H1 (cell line): Measurements from ENCODE around the gene CD59. TPM values are rescaled to one million over a fixed set of nuclear protein-coding genes. Genes with fewer than 3 reads are reported as not detected.

Source experiments
- CTCF ChIA-PET: fragments of 300-600 bp; sonication (Branson Sonifier 250); formaldehyde crosslinking; loops from one replicate; lab custom pipeline; 2021; ENCODE audit not compliant: partially characterized antibody; lab: Charles Lee
- POLR2A ChIA-PET: fragments of 300-600 bp; sonication (Branson Sonifier 250); formaldehyde crosslinking; loops from one replicate; lab custom pipeline; 2021; ENCODE audit warnings: inconsistent platforms; ENCODE audit not compliant: partially characterized antibody; lab: Charles Lee
- DNase-seq, 2 experiments: peaks; one replicate each; pipeline versions ENCODE4 v3.0.0 to v3.0.0-alpha.2; 2010 to 2022; ENCODE audit warnings: low spot score in 2 of 2, low read depth in 1 of 2, mixed read lengths in 1 of 2
- FAIRE-seq: peaks from 2 replicates; lab custom pipeline; 2011; peaks lifted over from hg19 to GRCh38; lab: Jason Lieb, UNC
- H2AFZ ChIP-seq: 2 replicates; pipeline ENCODE4 v1.8.1; 2012; ENCODE audit warnings: low read length, inconsistent platforms
- H2AK5ac ChIP-seq: 2 replicates; pipeline ENCODE4 v1.6.1; 2013; ENCODE audit warnings: low read depth, low read length
- H2BK120ac ChIP-seq: replicated peaks from 2 replicates; pipeline ENCODE3; 2013; ENCODE audit warnings: low read depth, low read length, inconsistent platforms
- H2BK12ac ChIP-seq: 2 replicates; pipeline ENCODE4 v1.6.1; 2013; ENCODE audit warnings: low read depth, low read length
- H2BK15ac ChIP-seq: 2 replicates; pipeline ENCODE4 v1.6.1; 2013; ENCODE audit warnings: low read length
- H2BK20ac ChIP-seq: 2 replicates; pipeline ENCODE4 v1.6.1; 2013; ENCODE audit warnings: low read length
- H2BK5ac ChIP-seq: 2 replicates; pipeline ENCODE4 v1.6.1; 2013; ENCODE audit warnings: low read depth, low read length
- H3K14ac ChIP-seq: 2 replicates; pipeline ENCODE4 v1.6.1; 2013; ENCODE audit warnings: inconsistent platforms; ENCODE audit not compliant: insufficient read length
- H3K18ac ChIP-seq: 2 replicates; pipeline ENCODE4 v1.6.1; 2013; ENCODE audit warnings: low read length; ENCODE audit errors: extremely low read depth
- H3K23ac ChIP-seq: 2 replicates; pipeline ENCODE4 v1.6.1; 2013; ENCODE audit warnings: inconsistent platforms; ENCODE audit not compliant: insufficient read length
- H3K23me2 ChIP-seq: 2 replicates; pipeline ENCODE4 v1.6.1; 2013; ENCODE audit warnings: low read depth, low read length
- H3K27ac ChIP-seq: 2 replicates; pipeline ENCODE4 v1.6.1; 2011; ENCODE audit warnings: low read depth, low read length, inconsistent platforms
- H3K27me3 ChIP-seq, 4 experiments: replicated peaks in 1 of 4; 1 replicate in 1 of 4; 2 replicates in 3 of 4; pipeline versions ENCODE4 v1.6.1 to v1.8.1; 2011 to 2013; ENCODE audit warnings: low read length in 3 of 4, mild to moderate bottlenecking in 3 of 4, inconsistent platforms in 2 of 4, mixed read lengths in 2 of 4, moderate library complexity in 1 of 4; ENCODE audit not compliant: control insufficient read depth in 3 of 4, insufficient read depth in 3 of 4; ENCODE audit errors: extremely low read depth in 1 of 4
- H3K36me3 ChIP-seq, 4 experiments: 2 replicates each; pipeline versions ENCODE4 v1.6.1 to v1.8.1; 2011 to 2013; ENCODE audit warnings: mild to moderate bottlenecking in 4 of 4, low read length in 3 of 4, moderate library complexity in 2 of 4, control low read depth in 1 of 4, inconsistent platforms in 1 of 4; ENCODE audit not compliant: insufficient read depth in 4 of 4, control insufficient read depth in 2 of 4
- H3K4ac ChIP-seq: replicated peaks from 2 replicates; pipeline ENCODE3; 2013; ENCODE audit warnings: low read length, low read depth, mixed read lengths, inconsistent platforms; ENCODE audit not compliant: insufficient read length
- H3K4me1 ChIP-seq, 4 experiments: replicated peaks in 1 of 4; 1 replicate in 1 of 4; 2 replicates in 3 of 4; pipeline versions ENCODE4 v1.6.1 to v1.8.1; 2011 to 2013; ENCODE audit warnings: low read length in 3 of 4, inconsistent platforms in 2 of 4, mixed read lengths in 1 of 4; ENCODE audit not compliant: insufficient read depth in 4 of 4, control insufficient read depth in 3 of 4
- H3K4me2 ChIP-seq, 2 experiments: 2 replicates each; pipeline versions ENCODE4 v1.6.1 to v1.8.1; 2011 to 2013; ENCODE audit warnings: low read depth in 2 of 2, low read length in 2 of 2, control low read depth in 1 of 2, inconsistent platforms in 1 of 2, mild to moderate bottlenecking in 1 of 2; ENCODE audit not compliant: insufficient read depth in 1 of 2
- H3K4me3 ChIP-seq, 4 experiments: fragments of 200-600, 300-600 bp in 1 of 4; sonication (generic), shearing (Covaris generic), sonication (Bioruptor Twin) in 1 of 4; 2 replicates each; pipeline versions ENCODE4 v1.5.1 to v1.8.1; 2011 to 2016; ENCODE audit warnings: low read length in 4 of 4, low read depth in 3 of 4, control low read depth in 2 of 4, inconsistent platforms in 2 of 4, mild to moderate bottlenecking in 2 of 4, mixed read lengths in 1 of 4, moderate library complexity in 1 of 4; ENCODE audit not compliant: insufficient read depth in 2 of 4; ENCODE audit errors: extremely low read depth in 1 of 4
- H3K56ac ChIP-seq: replicated peaks from 2 replicates; pipeline ENCODE3; 2013; ENCODE audit warnings: low read depth, mild to moderate bottlenecking, mixed read lengths, low read length, inconsistent platforms; ENCODE audit not compliant: insufficient read length
- H3K79me1 ChIP-seq: 2 replicates; pipeline ENCODE4 v1.6.1; 2013; ENCODE audit warnings: low read depth, low read length, control low read depth
- H3K79me2 ChIP-seq, 2 experiments: 2 replicates each; pipeline versions ENCODE4 v1.6.1 to v1.8.1; 2012 to 2013; ENCODE audit warnings: low read length in 2 of 2, mild to moderate bottlenecking in 2 of 2, inconsistent platforms in 1 of 2; ENCODE audit not compliant: insufficient read depth in 2 of 2, control insufficient read depth in 1 of 2
- H3K9ac ChIP-seq, 4 experiments: replicated peaks in 1 of 4; 1 replicate in 1 of 4; 2 replicates in 3 of 4; pipeline versions ENCODE4 v1.6.1 to v1.8.1; 2011 to 2013; ENCODE audit warnings: low read depth in 3 of 4, low read length in 3 of 4, control low read depth in 2 of 4, mild to moderate bottlenecking in 2 of 4, moderate library complexity in 2 of 4, inconsistent platforms in 1 of 4; ENCODE audit errors: extremely low read depth in 1 of 4
- H3K9me3 ChIP-seq, 2 experiments: 2 replicates each; pipeline versions ENCODE4 v1.6.1 to v1.8.1; 2012 to 2013; ENCODE audit warnings: mild to moderate bottlenecking in 2 of 2, moderate library complexity in 2 of 2, control low read depth in 1 of 2, inconsistent platforms in 1 of 2, low read depth in 1 of 2, low read length in 1 of 2, mixed read lengths in 1 of 2; ENCODE audit not compliant: insufficient read depth in 2 of 2
- H4K20me1 ChIP-seq, 2 experiments: replicated peaks in 1 of 2; 2 replicates each; pipeline versions ENCODE3 to v1.8.1; 2011 to 2013; ENCODE audit warnings: inconsistent platforms in 2 of 2, low read length in 2 of 2, mild to moderate bottlenecking in 1 of 2; ENCODE audit not compliant: insufficient read depth in 2 of 2, control insufficient read depth in 1 of 2
- H4K5ac ChIP-seq: 2 replicates; pipeline ENCODE4 v1.6.1; 2013; ENCODE audit warnings: low read length, low read depth, mixed read lengths, inconsistent platforms; ENCODE audit not compliant: insufficient read length
- H4K8ac ChIP-seq: 2 replicates; pipeline ENCODE4 v1.8.0; 2013; ENCODE audit warnings: mild to moderate bottlenecking, moderate library complexity, low read length, inconsistent platforms; ENCODE audit not compliant: insufficient read depth; ENCODE audit errors: extremely low read depth
- H4K91ac ChIP-seq: replicated peaks from 2 replicates; pipeline ENCODE3; 2013; ENCODE audit warnings: low read length, mixed read lengths, inconsistent platforms; ENCODE audit not compliant: insufficient read length
- ASH2L ChIP-seq: fragments of 200-600, 300-600 bp; sonication (generic); IDR thresholded peaks from one replicate; pipeline ENCODE4 v1.7.1; 2017; ENCODE audit warnings: low read length
- ATF3 ChIP-seq: IDR thresholded peaks from 2 replicates; pipeline ENCODE4 v1.6.1; 2011; ENCODE audit warnings: low read depth, mild to moderate bottlenecking, low read length; ENCODE audit not compliant: insufficient read depth
- CBX8 ChIP-seq: fragments of 300-800, 300-1000 bp; sonication (generic); IDR thresholded peaks from 2 replicates; pipeline ENCODE4 v1.7.1; 2016; ENCODE audit warnings: low read depth, low read length, borderline replicate concordance
- CEBPB ChIP-seq: IDR thresholded peaks from 2 replicates; pipeline ENCODE4 v1.6.1; 2012; ENCODE audit warnings: low read depth, low read length
- CTBP2 ChIP-seq: IDR thresholded peaks from 2 replicates; pipeline ENCODE4 v1.7.0; 2011; ENCODE audit warnings: borderline replicate concordance, mild to moderate bottlenecking, moderate library complexity, mixed read lengths, low read length; ENCODE audit not compliant: insufficient read depth, insufficient read length
- KDM4A ChIP-seq: IDR thresholded peaks from one replicate; pipeline ENCODE4 v1.7.1; 2012; ENCODE audit warnings: low read depth, mild to moderate bottlenecking, moderate library complexity, low read length, inconsistent platforms; ENCODE audit not compliant: severe bottlenecking
- PHF8 ChIP-seq: fragments of 200-600 bp; sonication (generic); conservative IDR thresholded peaks from 2 replicates; pipeline ENCODE4 v1.7.1; 2012; ENCODE audit warnings: low read depth, mild to moderate bottlenecking, inconsistent platforms, low read length, moderate library complexity
- RAD21 ChIP-seq, 2 experiments: IDR thresholded peaks in 1 of 2; conservative IDR thresholded peaks in 1 of 2; 2 replicates each; pipeline ENCODE4 v1.6.1; 2011; ENCODE audit warnings: low read depth in 2 of 2, low read length in 2 of 2, improper control_type of control experiment in 1 of 2, inconsistent platforms in 1 of 2, mild to moderate bottlenecking in 1 of 2, moderate library complexity in 1 of 2
- SIX5 ChIP-seq: IDR thresholded peaks from 2 replicates; pipeline ENCODE4 v1.6.1; 2011; ENCODE audit warnings: mild to moderate bottlenecking, low read depth, low read length
- TAF7 ChIP-seq: optimal IDR thresholded peaks from 2 replicates; pipeline ENCODE3; 2011; ENCODE audit warnings: low read depth, mild to moderate bottlenecking, inconsistent platforms, low read length, moderate library complexity, borderline replicate concordance
- TCF12 ChIP-seq: IDR thresholded peaks from 2 replicates; pipeline ENCODE4 v1.6.1; 2011; ENCODE audit warnings: low read depth, mild to moderate bottlenecking, low read length
- ZNF274 ChIP-seq: IDR thresholded peaks from 2 replicates; pipeline ENCODE4 v1.7.0; 2012; ENCODE audit warnings: low read length, borderline replicate concordance; ENCODE audit errors: extremely low read depth
- WGBS, 2 experiments: shearing (Covaris generic) in 1 of 2; methylation state at CpG; one replicate each; pipeline versions ENCODE4 v1.1.6 to v1.1.7; 2013 to 2015; ENCODE audit warnings: low lambda C conversion rate in 2 of 2, mixed read lengths in 2 of 2, inconsistent platforms in 1 of 2, low coverage in 1 of 2, missing lambda C conversion rate in 1 of 2; ENCODE audit not compliant: insufficient replicate concordance in 2 of 2, insufficient coverage in 1 of 2, insufficient read length in 1 of 2; ENCODE audit errors: extremely low coverage in 1 of 2, missing lambda C conversion rate in 1 of 2; 5-methylcytosine and 5-hydroxymethylcytosine counted together
- polyA plus RNA-seq, 7 experiments: library from polyadenylated mRNA; depleted of rRNA in 3 of 7; stranded (reverse) in 5 of 7; unstranded in 2 of 7; fragments of >200 nt in 5 of 7; fragments of 200-250 nt in 2 of 7; gene quantifications; 1 replicate in 5 of 7; 2 replicates in 1 of 7; 4 replicates in 1 of 7; pipeline versions ENCODE4 v1.2.1 to v1.2.3, GENCODE V29; 2011 to 2013; ENCODE audit warnings: missing spikeins in 2 of 7, mixed read lengths in 2 of 7
- total RNA-seq: library from RNA; stranded (reverse); fragmentation: NEBNext Ultra II Directional; extraction: Animal tissue kit (Norgen Biotek cat#: 25700); gene quantifications from 2 replicates; pipeline ENCODE4 v1.2.1, GENCODE V29; 2021

CD59 gene
- total and polyA plus RNA-seq, 2 of the 8 experiments (the other 6 are each of a cell fraction or from before 2014, with no cell fraction given) = 63.1 to 90.3 TPM

GRCh38 chr11:33703788-33704187 lies 32.4 kb downstream of the CD59 start:
- Histone ChIP-seq H4K91ac (no peak overlapping the region), H2BK20ac (no peak overlapping the region), H3K79me1 (no peaks in the 10 kb centered on the region), H3K4me3 (no peak overlapping the region), H3K9me3 (no peaks in the 10 kb centered on the region), H4K20me1 (no peaks in the 10 kb centered on the region), H3K36me3 (peaks cover 0 to 2% (median 0%) of the 10 kb centered on the region in 4 experiments; a peak in 2 of 8 replicates), H2AFZ (no peak overlapping the region), H3K9ac (no peak overlapping the region), H4K5ac (no peak overlapping the region), H3K56ac (no peak overlapping the region), H2BK120ac (no peak overlapping the region), H3K79me2 (no peaks in the 10 kb centered on the region), H3K23me2 (peaks cover 7% of the 10 kb centered on the region; the same call in 1 of the 2 replicates), H3K27me3 (peaks cover 0 to 9% (median 3%) of the 10 kb centered on the region in 4 experiments; a peak in 4 of 7 replicates), H2BK5ac (no peak overlapping the region), H3K14ac (no peak overlapping the region), H4K8ac (no peak overlapping the region), H3K27ac (no peak overlapping the region), H2BK15ac (no peak overlapping the region), H3K23ac (no peak overlapping the region), H3K4ac (no peak overlapping the region), H3K18ac (no peak overlapping the region), H3K4me1 (peaks cover 0 to 7% (median 4%) of the 10 kb centered on the region in 4 experiments; a peak in 6 of 7 replicates), H2BK12ac (no peak overlapping the region), H2AK5ac (no peak overlapping the region), H3K4me2 (no peak overlapping the region)
- 83% methylated on average over 4 of the region's 4 CpGs; no CpG with 5 or more reads in 1 of the 2 experiments for WGBS, 2 experiments
- POLR2A ChIA-PET = interaction anchor here (0.6 to 1.2 kb wide), 2 partner anchors 20 to 553 kb away, joined by 3 to 4 read pairs; no protein-coding TSS in a partner anchor
- no peak for FAIRE-seq
- no peak for DNase-seq
- CTCF ChIA-PET = interaction anchor here (0.7 to 1.9 kb wide), 2 partner anchors 13 to 277 kb away, joined by 3 to 12 read pairs; no protein-coding TSS in a partner anchor
- TF ChIP-seq ZNF274 (no peak), SIX5 (no peak), PHF8 (no peak), CEBPB (no peak), ASH2L (no peak), CTBP2 (no peak), RAD21 (IDR thresholded peaks at IDR 0.05 in 1 of 2, conservative IDR thresholded peaks at IDR 0.05 in 1 of 2; ENCODE audit: low read depth in 2 of 2, low read length in 2 of 2) (no peak), KDM4A (no peak), CBX8 (no peak), TCF12 (no peak), ATF3 (no peak), TAF7 (no peak)
